NT2/D1 (cell line): ENCODE data around the gene CCT7.

Source experiments
- YY1 ChIP-seq: IDR thresholded peaks from 2 replicates; pipeline ENCODE4 v1.6.1; 2011; ENCODE audit not compliant: insufficient read length, insufficient read depth
- ZNF274 ChIP-seq: IDR thresholded peaks from 2 replicates; pipeline ENCODE4 v1.6.1; 2011; ENCODE audit warnings: mild to moderate bottlenecking, low read depth, low read length

DNA sequence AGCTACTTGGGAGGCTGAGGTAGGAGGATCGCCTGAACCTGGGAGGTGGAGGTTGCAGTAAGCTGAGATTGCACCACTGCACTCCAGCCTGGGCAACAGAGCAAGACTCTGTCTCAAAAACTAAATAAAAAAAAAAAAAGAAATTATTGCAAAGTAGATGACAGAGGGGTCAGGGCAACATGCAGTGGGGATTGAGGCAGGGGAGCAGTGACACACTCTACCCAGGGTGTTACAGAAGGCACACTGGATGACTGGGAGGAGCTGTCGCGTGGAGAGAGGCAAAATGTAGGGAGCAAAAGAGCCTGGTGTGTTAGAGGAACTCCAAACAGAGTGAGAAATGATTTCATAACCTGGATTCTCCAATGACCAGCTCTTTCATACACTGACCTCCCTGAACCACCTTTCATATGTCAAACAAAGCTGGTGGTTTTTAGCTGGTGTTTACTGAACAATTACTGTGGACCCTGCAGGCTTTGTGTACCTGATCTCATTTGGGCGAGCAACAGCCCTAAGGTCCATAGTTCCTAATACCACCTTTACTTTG is 28.1 kb downstream of the CCT7 start:
- TF ChIP-seq YY1 (no peak), ZNF274 (no peak)
